HCT116 (cell line): ENCODE results near the gene CARD9.
"Not testable (repeated sequence)": the region's sequence is repeated elsewhere in the genome, so short reads cannot be mapped to it uniquely, and the experiment has no call there.

Experiments used
- EGR1 ChIP-seq: IDR thresholded peaks from 2 replicates; pipeline ENCODE4 v1.6.1; 2012; ENCODE audit warnings: low read depth
- ELF1 ChIP-seq: IDR thresholded peaks from 2 replicates; pipeline ENCODE4 v1.6.1; 2012; ENCODE audit warnings: low read depth, borderline replicate concordance
- EZH2 ChIP-seq: fragments of 200-600 bp; sonication (generic); IDR thresholded peaks from 2 replicates; pipeline ENCODE4 v1.6.1; 2017; ENCODE audit warnings: antibody characterized with exemption, mixed run types
- EZH2phosphoT487 ChIP-seq: fragments of 200-600 bp; IDR thresholded peaks from 2 replicates; pipeline ENCODE4 v1.6.1; 2018; ENCODE audit warnings: antibody characterized with exemption, borderline replicate concordance
- FOSL1 ChIP-seq: IDR thresholded peaks from 2 replicates; pipeline ENCODE4 v1.6.1; 2012; ENCODE audit warnings: low read depth
- JUND ChIP-seq: IDR thresholded peaks from 2 replicates; pipeline ENCODE4 v1.6.1; 2012
- RAD21 ChIP-seq: IDR thresholded peaks from 2 replicates; pipeline ENCODE4 v1.6.1; 2012; ENCODE audit warnings: low read depth, mild to moderate bottlenecking
- TCF7L2 ChIP-seq: IDR thresholded peaks from 2 replicates; pipeline ENCODE4 v1.7.0; 2011; ENCODE audit warnings: borderline replicate concordance, inconsistent platforms; ENCODE audit not compliant: insufficient read depth, insufficient read length; ENCODE audit errors: extremely low read depth
- YY1 ChIP-seq: IDR thresholded peaks from 2 replicates; pipeline ENCODE4 v1.6.1; 2011; ENCODE audit warnings: low read length, low read depth, moderate library complexity, mild to moderate bottlenecking; ENCODE audit not compliant: insufficient replicate concordance; ENCODE audit errors: extremely low read depth
- TF ChIP-seq, protein P1 (sequence below), 3 experiments: fragments of 200-600 bp in 1 of 3; sonication (generic) in 1 of 3; IDR thresholded peaks in 2 of 3; conservative IDR thresholded peaks in 1 of 3; 2 replicates each; pipeline ENCODE4 v1.5.1; 2012 to 2017; ENCODE audit warnings: low read depth in 2 of 3, low read length in 2 of 3, antibody characterized with exemption in 1 of 3, borderline replicate concordance in 1 of 3, control low read depth in 1 of 3, mild to moderate bottlenecking in 1 of 3, mixed read lengths in 1 of 3, mixed run types in 1 of 3, moderate library complexity in 1 of 3; ENCODE audit not compliant: insufficient read depth in 1 of 3
- TF ChIP-seq, protein P2 (sequence below): IDR thresholded peaks from 2 replicates; pipeline ENCODE4 v1.6.1; 2012

DNA sequence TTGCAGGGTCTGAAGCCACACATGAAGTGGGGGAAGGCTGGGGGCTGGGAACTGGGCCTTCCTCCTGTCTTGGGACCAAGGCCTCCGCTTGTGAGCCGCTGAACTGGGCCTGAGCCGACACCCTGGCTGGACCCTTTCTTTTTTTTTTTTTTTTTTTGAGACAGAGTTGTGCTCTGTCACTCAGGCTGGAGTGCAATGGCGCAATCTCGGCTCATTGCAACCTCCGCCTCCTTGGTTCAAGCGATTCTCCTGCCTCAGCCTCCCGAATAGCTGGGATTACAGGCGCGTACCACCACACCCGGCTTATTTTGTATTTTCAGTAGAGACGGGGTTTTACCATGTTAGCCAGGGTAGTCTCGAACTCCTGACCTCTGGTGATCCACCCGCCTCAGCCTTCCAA lies 54.2 kb downstream of the CARD9 start:
- TF ChIP-seq EGR1, EZH2phosphoT487, EZH2, JUND, YY1, RAD21, FOSL1, ELF1, TCF7L2: not testable (repeated sequence)
- TF ChIP-seq, protein P1, sequence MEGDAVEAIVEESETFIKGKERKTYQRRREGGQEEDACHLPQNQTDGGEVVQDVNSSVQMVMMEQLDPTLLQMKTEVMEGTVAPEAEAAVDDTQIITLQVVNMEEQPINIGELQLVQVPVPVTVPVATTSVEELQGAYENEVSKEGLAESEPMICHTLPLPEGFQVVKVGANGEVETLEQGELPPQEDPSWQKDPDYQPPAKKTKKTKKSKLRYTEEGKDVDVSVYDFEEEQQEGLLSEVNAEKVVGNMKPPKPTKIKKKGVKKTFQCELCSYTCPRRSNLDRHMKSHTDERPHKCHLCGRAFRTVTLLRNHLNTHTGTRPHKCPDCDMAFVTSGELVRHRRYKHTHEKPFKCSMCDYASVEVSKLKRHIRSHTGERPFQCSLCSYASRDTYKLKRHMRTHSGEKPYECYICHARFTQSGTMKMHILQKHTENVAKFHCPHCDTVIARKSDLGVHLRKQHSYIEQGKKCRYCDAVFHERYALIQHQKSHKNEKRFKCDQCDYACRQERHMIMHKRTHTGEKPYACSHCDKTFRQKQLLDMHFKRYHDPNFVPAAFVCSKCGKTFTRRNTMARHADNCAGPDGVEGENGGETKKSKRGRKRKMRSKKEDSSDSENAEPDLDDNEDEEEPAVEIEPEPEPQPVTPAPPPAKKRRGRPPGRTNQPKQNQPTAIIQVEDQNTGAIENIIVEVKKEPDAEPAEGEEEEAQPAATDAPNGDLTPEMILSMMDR (IDR thresholded peaks at IDR 0.05 in 2 of 3, conservative IDR thresholded peaks at IDR 0.05 in 1 of 3; ENCODE audit: borderline replicate concordance in 1 of 3, insufficient read depth in 1 of 3, low read depth in 2 of 3, low read length in 2 of 3) = not testable (repeated sequence)
- TF ChIP-seq, protein P2, sequence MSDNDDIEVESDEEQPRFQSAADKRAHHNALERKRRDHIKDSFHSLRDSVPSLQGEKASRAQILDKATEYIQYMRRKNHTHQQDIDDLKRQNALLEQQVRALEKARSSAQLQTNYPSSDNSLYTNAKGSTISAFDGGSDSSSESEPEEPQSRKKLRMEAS = not testable (repeated sequence)
